ENCODE results near the gene TEP1.

DNA sequence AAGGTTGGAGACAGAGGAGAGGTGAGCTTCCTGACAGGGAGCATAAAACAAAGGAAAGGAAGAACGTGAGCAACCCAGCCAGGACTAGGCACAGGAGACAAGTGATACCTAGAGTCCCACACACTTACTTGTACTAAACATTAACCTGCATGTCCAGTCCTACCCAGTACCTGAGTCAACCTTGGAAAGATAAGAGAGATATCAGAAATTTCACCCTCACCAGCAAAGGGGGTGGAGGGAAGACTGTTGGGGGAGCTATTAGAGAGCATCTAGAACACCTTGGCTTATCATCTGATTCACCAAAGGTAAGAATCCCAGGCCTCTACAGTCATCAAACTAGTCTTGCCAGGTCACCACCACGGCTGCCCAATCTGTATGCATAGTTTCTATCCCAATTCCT lies 11.6 kb upstream of the TEP1 start:
- TF ChIP-seq, protein P1, sequence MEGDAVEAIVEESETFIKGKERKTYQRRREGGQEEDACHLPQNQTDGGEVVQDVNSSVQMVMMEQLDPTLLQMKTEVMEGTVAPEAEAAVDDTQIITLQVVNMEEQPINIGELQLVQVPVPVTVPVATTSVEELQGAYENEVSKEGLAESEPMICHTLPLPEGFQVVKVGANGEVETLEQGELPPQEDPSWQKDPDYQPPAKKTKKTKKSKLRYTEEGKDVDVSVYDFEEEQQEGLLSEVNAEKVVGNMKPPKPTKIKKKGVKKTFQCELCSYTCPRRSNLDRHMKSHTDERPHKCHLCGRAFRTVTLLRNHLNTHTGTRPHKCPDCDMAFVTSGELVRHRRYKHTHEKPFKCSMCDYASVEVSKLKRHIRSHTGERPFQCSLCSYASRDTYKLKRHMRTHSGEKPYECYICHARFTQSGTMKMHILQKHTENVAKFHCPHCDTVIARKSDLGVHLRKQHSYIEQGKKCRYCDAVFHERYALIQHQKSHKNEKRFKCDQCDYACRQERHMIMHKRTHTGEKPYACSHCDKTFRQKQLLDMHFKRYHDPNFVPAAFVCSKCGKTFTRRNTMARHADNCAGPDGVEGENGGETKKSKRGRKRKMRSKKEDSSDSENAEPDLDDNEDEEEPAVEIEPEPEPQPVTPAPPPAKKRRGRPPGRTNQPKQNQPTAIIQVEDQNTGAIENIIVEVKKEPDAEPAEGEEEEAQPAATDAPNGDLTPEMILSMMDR (conservative IDR thresholded peaks at IDR 0.05 in 1 of 2, IDR thresholded peaks at IDR 0.05 in 1 of 2; ENCODE audit: extremely low read depth in 1 of 2, insufficient read depth in 1 of 2, low read depth in 1 of 2, low read length in 2 of 2): no peak
- TF ChIP-seq EZH2 (IDR thresholded peaks at IDR 0.05; ENCODE audit: borderline replicate concordance, low read length): no peak

Data from mammary epithelial cell (primary cell).